Kidney epithelial cell (primary cell): ENCODE results near the gene MRPS18B. TPM values are rescaled to one million over a fixed set of nuclear protein-coding genes. Genes with fewer than 3 reads are reported as not detected.
A peak's percentile ranks its signal among the peaks of the same experiment; 100 is the strongest.

Experiments
- DNase-seq: peaks from one replicate; pipeline ENCODE4 v3.0.0-alpha.2; 2010; ENCODE audit warnings: low read depth
- H3K27me3 ChIP-seq: 2 replicates; pipeline ENCODE4 v1.6.0; 2011; ENCODE audit warnings: low read length; ENCODE audit not compliant: control insufficient read depth, insufficient read depth
- H3K36me3 ChIP-seq: 2 replicates; pipeline ENCODE4 v1.5.1; 2011; ENCODE audit warnings: low read length; ENCODE audit not compliant: control insufficient read depth, insufficient read depth
- H3K4me3 ChIP-seq: 2 replicates; pipeline ENCODE4 v1.5.1; 2011; ENCODE audit warnings: low read depth, mild to moderate bottlenecking, control low read depth, low read length
- CTCF ChIP-seq: IDR thresholded peaks from 2 replicates; pipeline ENCODE4 v1.5.1; 2011; ENCODE audit warnings: mild to moderate bottlenecking, moderate library complexity, low read length, control low read depth, inconsistent platforms; ENCODE audit not compliant: insufficient read depth, poor library complexity, severe bottlenecking
- total RNA-seq: library from RNA; depleted of rRNA; stranded (reverse); fragments of >200 nt; gene quantifications from 2 replicates; pipeline ENCODE4 v1.2.3, GENCODE V29; 2015

Gene MRPS18B
- total RNA-seq, 1 donor from 2014 or later: 56.4 TPM

- Histone ChIP-seq H3K27me3 (no peaks in the 10 kb centered on the region), H3K4me3 (peak within 1 kb of the TSS; percentile 99), H3K36me3 (no peaks in the 10 kb centered on the region)
- DNase-seq: peak; percentile 72
- no peak for TF ChIP-seq CTCF
Measured at GRCh38 chr6:30646450-30647241, 29.0 kb downstream of the MRPS18B start, which contains the start of gene C6orf136. Gene C6orf136 (plus strand): TSS chr6:30647133. CDS start chr6:30647232, 99 bp downstream.

GRCh38 chr6:30647242-30648116 lies 29.8 kb downstream of the MRPS18B start:
- Histone ChIP-seq H3K36me3 (no peaks in the 10 kb centered on the region), H3K27me3 (no peaks in the 10 kb centered on the region), H3K4me3 (peak overlapping the region; percentile 99)
- no peak for DNase-seq
- TF ChIP-seq CTCF: no peak

GRCh38 chr6:30651143-30651542 lies 33.5 kb downstream of the MRPS18B start:
- H3K36me3 ChIP-seq: peaks cover 2% of the 10 kb centered on the region
- no peak overlapping the region for H3K4me3 ChIP-seq
- TF ChIP-seq CTCF: no peak
- DNase-seq: no peak
- H3K27me3 ChIP-seq: no peaks in the 10 kb centered on the region

GRCh38 chr6:30654798-30655742 lies 37.4 kb downstream of the MRPS18B start:
- Histone ChIP-seq H3K27me3 (no peaks in the 10 kb centered on the region), H3K4me3 (no peak overlapping the region), H3K36me3 (peaks cover 2% of the 10 kb centered on the region)
- DNase-seq: no peak
- TF ChIP-seq CTCF: no peak

GRCh38 chr6:30655743-30656094 lies 38.1 kb downstream of the MRPS18B start:
- Histone ChIP-seq H3K36me3 (peaks cover 2% of the 10 kb centered on the region), H3K27me3 (no peaks in the 10 kb centered on the region), H3K4me3 (no peak overlapping the region)
- no peak for DNase-seq
- TF ChIP-seq CTCF: no peak
